ENCODE results near the gene SKI. TPM values are rescaled to one million over a fixed set of nuclear protein-coding genes. Genes with fewer than 3 reads are reported as not detected.

SKI gene
- total and polyA plus RNA-seq, 10 of the 15 experiments (the other 5 are each of a cell fraction or from before 2014, with no cell fraction given) = 0.03 to 14.9 (median 0.96) TPM

- no peaks in the 10 kb centered on the region; a peak in 1 of 4 replicates for H3K27me3 ChIP-seq (replicated peaks in 1 of 2; ENCODE audit: control insufficient read depth in 2 of 2, insufficient read depth in 2 of 2, low read length in 1 of 2)
- no peak for FAIRE-seq
- peaks cover 4% of the 10 kb centered on the region; the same call in 1 of the 2 replicates for H3K4me1 ChIP-seq (ENCODE audit: control insufficient read depth, insufficient read depth, low read length)
- no peak overlapping the region for H3K4me3 ChIP-seq
- 58% methylated on average over 14 of the region's 16 CpGs for WGBS (ENCODE audit: insufficient coverage, insufficient replicate concordance, low lambda C conversion rate, missing lambda C conversion rate)
- intact Hi-C loops (cut with micrococcal nuclease; ENCODE audit: unreplicated experiment) (no loop called here), in situ Hi-C loops (cut with MboI) (loop anchor here (10.0 kb wide), 1 partner anchor 318 kb away; the partner anchor contains the start of gene PANK4)
- no peaks in the 10 kb centered on the region for H4K20me1 ChIP-seq (ENCODE audit: control insufficient read depth, insufficient read depth)
- H3K4me2 ChIP-seq (ENCODE audit: control insufficient read depth, insufficient read depth) = no peak overlapping the region
- H3K79me2 ChIP-seq (ENCODE audit: control insufficient read depth, insufficient read depth, low read length) = no peaks in the 10 kb centered on the region
- SMC1A ChIA-PET (ENCODE audit: uncharacterized antibody, unreplicated experiment) = no interaction called here
- RAD21 ChIA-PET (ENCODE audit: unreplicated experiment) = interaction anchor here (0.9 kb wide), 1 partner anchor 13 kb away, joined by 3 read pairs; no protein-coding TSS in a partner anchor
- DNase-seq (ENCODE audit: low read depth, low spot score) = no peak
- H3K27ac ChIP-seq (ENCODE audit: control insufficient read depth, insufficient read depth) = no peak overlapping the region
- CTCF ChIA-PET = interaction anchor here (0.7 kb wide), 1 partner anchor 30 kb away, joined by 4 read pairs; no protein-coding TSS in a partner anchor
- H3K36me3 ChIP-seq (ENCODE audit: control insufficient read depth in 2 of 2, insufficient read depth in 2 of 2, low read length in 1 of 2) = no peaks in the 10 kb centered on the region
- POLR2A ChIA-PET = interaction anchor here (0.7 kb wide), 1 partner anchor 170 kb away, joined by 4 read pairs; no protein-coding TSS in a partner anchor
- ATAC-seq = no peak
- TF ChIP-seq BRCA1 (IDR thresholded peaks at IDR 0.05; ENCODE audit: low read depth, low read length) (no peak), CBX3 (IDR thresholded peaks at IDR 0.05; ENCODE audit: borderline replicate concordance, low read depth) (no peak), BCL11A (IDR thresholded peaks at IDR 0.05; ENCODE audit: low read depth, low read length) (no peak), SRF (IDR thresholded peaks at IDR 0.05; ENCODE audit: low read depth in 2 of 2, low read length in 2 of 2) (no peak), LARP7 (IDR thresholded peaks at IDR 0.05) (no peak), TARDBP (IDR thresholded peaks at IDR 0.05; ENCODE audit: borderline replicate concordance) (no peak), CREM (IDR thresholded peaks at IDR 0.05; ENCODE audit: low read depth) (no peak), SUPT20H (IDR thresholded peaks at IDR 0.05; ENCODE audit: borderline replicate concordance, control insufficient read depth, low read depth, low read length) (no peak), CHD2 (IDR thresholded peaks at IDR 0.05; ENCODE audit: borderline replicate concordance, low read depth, low read length) (no peak), ZBTB33 (IDR thresholded peaks at IDR 0.05) (no peak), SMC3 (IDR thresholded peaks at IDR 0.05; ENCODE audit: borderline replicate concordance, low read length) (no peak), HDAC6 (IDR thresholded peaks at IDR 0.05; ENCODE audit: unreplicated experiment) (no peak), ZNF622 (IDR thresholded peaks at IDR 0.05) (no peak), ATF7 (IDR thresholded peaks at IDR 0.05; ENCODE audit: low read depth) (no peak), BCLAF1 (IDR thresholded peaks at IDR 0.05) (no peak), PKNOX1 (IDR thresholded peaks at IDR 0.05) (no peak)
- H2AFZ ChIP-seq (ENCODE audit: control insufficient read depth, low read depth, low read length) = no peak overlapping the region
- H3K9me3 ChIP-seq (replicated peaks; ENCODE audit: control insufficient read depth, insufficient read depth, low read length) = no peaks in the 10 kb centered on the region
- BruUV-seq (replicated peaks) = no TSS peak
- no peak overlapping the region for H3K9ac ChIP-seq (ENCODE audit: control insufficient read depth, insufficient read depth, low read length)
Measured at GRCh38 chr1:2206813-2207487, 21.2 kb upstream of the SKI start.
